Trophoblast cell (in vitro differentiated cells and primary cell): ENCODE results near the gene KNTC1.

Source experiments
- DNase-seq, 2 donors: peaks; one replicate each; pipeline ENCODE4 v3.0.0-alpha.2; 2016
- H2AFZ ChIP-seq: 2 replicates; pipeline ENCODE4 v1.6.1; 2013; ENCODE audit warnings: low read length, moderate library complexity, mild to moderate bottlenecking; ENCODE audit not compliant: insufficient read depth, poor library complexity
- H2AK5ac ChIP-seq: 2 replicates; pipeline ENCODE4 v1.6.1; 2013; ENCODE audit warnings: mild to moderate bottlenecking, low read length
- H2BK120ac ChIP-seq: 2 replicates; pipeline ENCODE4 v1.6.1; 2013; ENCODE audit warnings: low read length, mild to moderate bottlenecking, moderate library complexity; ENCODE audit not compliant: insufficient read depth, poor library complexity
- H2BK12ac ChIP-seq: 2 replicates; pipeline ENCODE4 v1.6.1; 2013; ENCODE audit warnings: mild to moderate bottlenecking, low read length, moderate library complexity
- H2BK5ac ChIP-seq: 2 replicates; pipeline ENCODE4 v1.6.1; 2013; ENCODE audit warnings: low read length, low read depth, moderate library complexity, mild to moderate bottlenecking; ENCODE audit not compliant: poor library complexity
- H3K14ac ChIP-seq: 2 replicates; pipeline ENCODE4 v1.6.1; 2013; ENCODE audit warnings: mild to moderate bottlenecking, low read length
- H3K18ac ChIP-seq: 2 replicates; pipeline ENCODE4 v1.6.1; 2013; ENCODE audit warnings: mild to moderate bottlenecking, low read length
- H3K23ac ChIP-seq: 2 replicates; pipeline ENCODE4 v1.6.1; 2013; ENCODE audit warnings: low read length
- H3K27ac ChIP-seq: 2 replicates; pipeline ENCODE4 v1.5.1; 2013; ENCODE audit warnings: low read depth, mild to moderate bottlenecking, inconsistent platforms, low read length, moderate library complexity
- H3K27me3 ChIP-seq: 2 replicates; pipeline ENCODE4 v1.6.1; 2013; ENCODE audit warnings: inconsistent platforms, mild to moderate bottlenecking, low read length, moderate library complexity; ENCODE audit not compliant: insufficient read depth
- H3K36me3 ChIP-seq, 2 experiments: 1 replicate in 1 of 2; 2 replicates in 1 of 2; pipeline ENCODE4 v1.6.1; 2013; ENCODE audit warnings: low read length in 2 of 2, mild to moderate bottlenecking in 2 of 2, moderate library complexity in 1 of 2; ENCODE audit not compliant: insufficient read depth in 2 of 2, control insufficient read depth in 1 of 2
- H3K4ac ChIP-seq: 2 replicates; pipeline ENCODE4 v1.6.1; 2013; ENCODE audit warnings: low read depth, mild to moderate bottlenecking, low read length, moderate library complexity
- H3K4me1 ChIP-seq, 2 experiments: 1 replicate in 1 of 2; 2 replicates in 1 of 2; pipeline ENCODE4 v1.6.1; 2013; ENCODE audit warnings: low read length in 2 of 2, mild to moderate bottlenecking in 2 of 2, moderate library complexity in 1 of 2; ENCODE audit not compliant: insufficient read depth in 2 of 2, control insufficient read depth in 1 of 2
- H3K4me2 ChIP-seq: 2 replicates; pipeline ENCODE4 v1.6.1; 2013; ENCODE audit warnings: inconsistent platforms, mild to moderate bottlenecking, low read length, moderate library complexity
- H3K4me3 ChIP-seq: 2 replicates; pipeline ENCODE4 v1.5.1; 2013; ENCODE audit warnings: mild to moderate bottlenecking, low read depth, low read length, inconsistent platforms
- H3K79me1 ChIP-seq: one replicate; pipeline ENCODE4 v1.6.1; 2013; ENCODE audit warnings: low read length
- H3K79me2 ChIP-seq: 2 replicates; pipeline ENCODE4 v1.6.1; 2013; ENCODE audit warnings: low read length, mild to moderate bottlenecking; ENCODE audit not compliant: control insufficient read depth, insufficient read depth, poor library complexity
- H3K9ac ChIP-seq: 2 replicates; pipeline ENCODE4 v1.6.1; 2013; ENCODE audit warnings: mild to moderate bottlenecking, low read length
- H3K9me3 ChIP-seq: 2 replicates; pipeline ENCODE4 v1.6.1; 2013; ENCODE audit warnings: low read depth, mild to moderate bottlenecking, control low read depth, inconsistent platforms, low read length; ENCODE audit not compliant: insufficient read depth
- H4K12ac ChIP-seq: 2 replicates; pipeline ENCODE4 v1.6.1; 2013; ENCODE audit warnings: low read depth, mild to moderate bottlenecking, low read length, moderate library complexity
- H4K8ac ChIP-seq: 2 replicates; pipeline ENCODE4 v1.6.1; 2013; ENCODE audit warnings: low read depth, mild to moderate bottlenecking, low read length, moderate library complexity
- H4K91ac ChIP-seq: one replicate; pipeline ENCODE4 v1.6.1; 2013; ENCODE audit warnings: low read depth, mild to moderate bottlenecking, low read length, moderate library complexity
- WGBS: extraction: QIAGEN DNeasy Blood & Tissue Kit; methylation state at CpG from one replicate; pipeline ENCODE4 v1.1.7; 2013; ENCODE audit warnings: missing lambda C conversion rate; ENCODE audit not compliant: insufficient read length, insufficient coverage; ENCODE audit errors: extremely low coverage; 5-methylcytosine and 5-hydroxymethylcytosine counted together

The KNTC1 gene

GRCh38 chr12:122523280-122523679, 3.8 kb upstream of the KNTC1 start:
- Histone ChIP-seq H2AK5ac (no peak overlapping the region), H3K27me3 (no peaks in the 10 kb centered on the region), H3K9ac (no peak overlapping the region), H2BK5ac (no peak overlapping the region), H3K36me3 (peaks cover 7 to 20% of the 10 kb centered on the region in 2 experiments), H3K4me3 (no peak overlapping the region), H4K91ac (no peak overlapping the region), H4K8ac (no peak overlapping the region), H3K23ac (no peak overlapping the region), H3K14ac (peak overlapping the region; percentile 44), H4K12ac (peak overlapping the region; percentile 54), H3K79me1 (peaks cover 10% of the 10 kb centered on the region), H2BK120ac (no peak overlapping the region), H2AFZ (no peak overlapping the region), H3K4me1 (peaks cover 3% of the 10 kb centered on the region in 2 experiments), H3K4ac (peak overlapping the region; percentile 100), H3K9me3 (no peaks in the 10 kb centered on the region), H3K79me2 (peaks cover 17% of the 10 kb centered on the region), H2BK12ac (peak overlapping the region; percentile 14), H3K27ac (no peak overlapping the region), H3K18ac (no peak overlapping the region), H3K4me2 (no peak overlapping the region)
- DNase-seq: peak; percentile 60 to 61
- no CpG with 5 or more reads among the region's 8 CpGs for WGBS

GRCh38 chr12:122523846-122524718, 3.0 kb upstream of the KNTC1 start:
- no CpG with 5 or more reads among the region's 8 CpGs for WGBS

DNA sequence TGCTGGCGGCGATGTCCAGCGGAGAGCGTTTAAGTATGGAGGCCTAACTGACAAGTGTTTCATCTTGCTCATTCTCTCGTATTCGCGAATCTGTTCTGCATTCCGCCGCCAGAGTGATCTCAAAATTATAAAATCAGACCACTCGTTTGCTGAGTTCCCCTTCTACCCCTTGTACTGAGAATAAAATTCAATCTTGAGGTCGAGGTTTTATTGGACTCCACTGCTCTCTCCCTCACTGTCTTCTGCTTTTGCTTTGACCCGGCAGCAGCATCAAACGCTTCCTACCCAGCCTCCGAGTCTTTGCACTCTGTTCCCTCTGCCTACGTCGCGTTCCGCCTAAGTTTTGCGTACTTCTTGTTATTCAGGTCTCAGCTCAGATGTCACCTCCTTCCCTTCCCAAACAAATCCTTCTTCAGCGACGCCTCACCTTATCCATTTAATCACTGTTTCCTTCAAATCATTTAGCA, 462 bp downstream of the KNTC1 start:
- H3K9me3 ChIP-seq: no peaks in the 10 kb centered on the region
- H4K91ac ChIP-seq: peak overlapping the region; percentile 33
- peak overlapping the region; percentile 26 for H3K4ac ChIP-seq
- WGBS: no CpG with 5 or more reads among the region's 21 CpGs
- H4K12ac ChIP-seq: peak overlapping the region; percentile 76
- H2AK5ac ChIP-seq: no peak overlapping the region
- H3K4me3 ChIP-seq: peak overlapping the region; percentile 90
- no peaks in the 10 kb centered on the region for H3K27me3 ChIP-seq
- peaks cover 6% of the 10 kb centered on the region in 2 experiments for H3K36me3 ChIP-seq
- H3K27ac ChIP-seq: peak overlapping the region; percentile 77
- peak overlapping the region; percentile 60 for H3K14ac ChIP-seq
- peaks cover 14% of the 10 kb centered on the region for H3K79me2 ChIP-seq
- peak in 1 of 2 donors; percentile 43 for DNase-seq
- H3K79me1 ChIP-seq: peaks cover 10% of the 10 kb centered on the region
- peak overlapping the region; percentile 50 for H3K18ac ChIP-seq
- peaks cover 3% of the 10 kb centered on the region in 2 experiments for H3K4me1 ChIP-seq
- peak overlapping the region; percentile 82 for H4K8ac ChIP-seq
- H3K23ac ChIP-seq: no peak overlapping the region
- H2BK120ac ChIP-seq: peak overlapping the region; percentile 16
- peak overlapping the region; percentile 67 for H3K4me2 ChIP-seq
- no peak overlapping the region for H2BK5ac ChIP-seq
- peak overlapping the region; percentile 56 for H2AFZ ChIP-seq
- H2BK12ac ChIP-seq: no peak overlapping the region
- peak overlapping the region; percentile 91 for H3K9ac ChIP-seq

More at GRCh38 chr12:122523846-122524718, 3.0 kb upstream of the KNTC1 start:
- Histone ChIP-seq H3K4ac (peak overlapping the region; percentile 99), H3K18ac (no peak overlapping the region), H2BK5ac (no peak overlapping the region), H3K79me1 (peaks cover 10% of the 10 kb centered on the region), H4K91ac (no peak overlapping the region), H2AFZ (no peak overlapping the region), H2BK120ac (no peak overlapping the region), H3K27me3 (no peaks in the 10 kb centered on the region), H4K8ac (no peak overlapping the region), H2BK12ac (no peak overlapping the region), H3K79me2 (peaks cover 17% of the 10 kb centered on the region), H3K23ac (no peak overlapping the region), H2AK5ac (no peak overlapping the region), H3K27ac (no peak overlapping the region), H3K14ac (no peak overlapping the region), H3K4me1 (peaks cover 3% of the 10 kb centered on the region in 2 experiments), H3K4me3 (no peak overlapping the region), H3K9me3 (no peaks in the 10 kb centered on the region), H3K4me2 (peak overlapping the region; percentile 68), H3K9ac (no peak overlapping the region), H3K36me3 (peaks cover 7 to 18% of the 10 kb centered on the region in 2 experiments), H4K12ac (no peak overlapping the region)
- no peak for DNase-seq

- no peak overlapping the region for H4K8ac ChIP-seq
- no peaks in the 10 kb centered on the region for H3K27me3 ChIP-seq
- H3K23ac ChIP-seq: no peak overlapping the region
- H3K4ac ChIP-seq: peak overlapping the region; percentile 14
- H3K9ac ChIP-seq: peak overlapping the region; percentile 60
- no peak overlapping the region for H2BK5ac ChIP-seq
- H2BK12ac ChIP-seq: no peak overlapping the region
- H3K4me3 ChIP-seq: no peak overlapping the region
- H2AK5ac ChIP-seq: no peak overlapping the region
- peaks cover 3 to 5% of the 10 kb centered on the region in 2 experiments for H3K36me3 ChIP-seq
- H3K27ac ChIP-seq: no peak overlapping the region
- peak overlapping the region; percentile 67 for H3K4me2 ChIP-seq
- H3K14ac ChIP-seq: no peak overlapping the region
- no peak overlapping the region for H3K18ac ChIP-seq
- no CpG with 5 or more reads among the region's 7 CpGs for WGBS
- no peak overlapping the region for H2AFZ ChIP-seq
- no peak overlapping the region for H4K12ac ChIP-seq
- no peaks in the 10 kb centered on the region for H3K4me1 ChIP-seq
- no peak overlapping the region for H2BK120ac ChIP-seq
- no peak overlapping the region for H4K91ac ChIP-seq
- peaks cover 10% of the 10 kb centered on the region for H3K79me1 ChIP-seq
- no peaks in the 10 kb centered on the region for H3K9me3 ChIP-seq
- H3K79me2 ChIP-seq: peaks cover 12% of the 10 kb centered on the region
- DNase-seq: no peak
Observed at GRCh38 chr12:122528582-122528981, 1.5 kb downstream of the KNTC1 start.
